HepG2 (cell line): ENCODE results near the gene BIRC3. TPM values are rescaled to one million over a fixed set of nuclear protein-coding genes. Genes with fewer than 3 reads are reported as not detected.

Experiments used
- AGO1 ChIP-seq: fragments of 200-400 bp; formaldehyde crosslinking; IDR thresholded peaks from 2 replicates; pipeline ENCODE4 v1.6.1; 2017; ENCODE audit warnings: mild to moderate bottlenecking, low read depth, low read length, moderate library complexity; ENCODE audit not compliant: poor library complexity, severe bottlenecking
- ESRRA ChIP-seq: sonication (generic); formaldehyde crosslinking; IDR thresholded peaks from 2 replicates; pipeline ENCODE4 v1.5.1; 2020; ENCODE audit warnings: mild to moderate bottlenecking, low read depth, missing genetic modification reagents
- HMG20B ChIP-seq: conservative IDR thresholded peaks from 2 replicates; pipeline ENCODE4 v1.6.1; 2016; ENCODE audit warnings: missing genetic modification reagents, missing compliant biosample characterization
- IRF2 ChIP-seq: IDR thresholded peaks from 2 replicates; pipeline ENCODE4 v1.6.1; 2018; ENCODE audit warnings: missing genetic modification reagents, missing compliant biosample characterization
- KMT2A ChIP-seq: sonication (generic); formaldehyde crosslinking; IDR thresholded peaks from 2 replicates; pipeline ENCODE4 v1.4.0; 2020; ENCODE audit warnings: missing genetic modification reagents
- MAX ChIP-seq: IDR thresholded peaks from 2 replicates; pipeline ENCODE4 v1.6.1; 2012; ENCODE audit warnings: inconsistent platforms
- MXD1 ChIP-seq: sonication (generic); formaldehyde crosslinking; IDR thresholded peaks from 2 replicates; pipeline ENCODE4 v1.4.0; 2020; ENCODE audit warnings: mild to moderate bottlenecking, missing genetic modification reagents
- NR2F6 ChIP-seq, 2 experiments: IDR thresholded peaks; 2 replicates each; pipeline ENCODE4 v1.6.1; 2016; ENCODE audit warnings: antibody characterized with exemption in 1 of 2, mild to moderate bottlenecking in 1 of 2
- ONECUT2 ChIP-seq: sonication (generic); formaldehyde crosslinking; IDR thresholded peaks from 2 replicates; pipeline ENCODE4 v1.4.0; 2020; ENCODE audit warnings: missing genetic modification reagents
- RBM22 ChIP-seq: fragments of 200-400 bp; formaldehyde crosslinking; optimal IDR thresholded peaks from 2 replicates; pipeline ENCODE3; 2017; ENCODE audit warnings: mild to moderate bottlenecking, low read length, moderate library complexity
- TOE1 ChIP-seq: sonication (generic); formaldehyde crosslinking; IDR thresholded peaks from 2 replicates; pipeline ENCODE4 v1.4.0; 2020; ENCODE audit warnings: mild to moderate bottlenecking, missing genetic modification reagents
- WIZ ChIP-seq: sonication (generic); formaldehyde crosslinking; IDR thresholded peaks from 2 replicates; pipeline ENCODE4 v1.5.1; 2020; ENCODE audit warnings: mild to moderate bottlenecking, missing genetic modification reagents
- ZBTB44 ChIP-seq: sonication (generic); formaldehyde crosslinking; IDR thresholded peaks from 2 replicates; pipeline ENCODE4 v1.4.0; 2020; ENCODE audit warnings: missing genetic modification reagents
- ZBTB7B ChIP-seq: sonication (generic); formaldehyde crosslinking; IDR thresholded peaks from 2 replicates; pipeline ENCODE4 v1.4.0; 2020; ENCODE audit warnings: missing genetic modification reagents
- ZNF3 ChIP-seq: IDR thresholded peaks from 2 replicates; pipeline ENCODE4 v1.7.0; 2017; ENCODE audit warnings: inconsistent platforms
- ZNF343 ChIP-seq: sonication (generic); formaldehyde crosslinking; IDR thresholded peaks from 2 replicates; pipeline ENCODE4 v1.4.0; 2020; ENCODE audit warnings: mild to moderate bottlenecking, missing genetic modification reagents
- ZNF501 ChIP-seq: sonication (generic); formaldehyde crosslinking; IDR thresholded peaks from 2 replicates; pipeline ENCODE4 v1.5.1; 2020; ENCODE audit warnings: mild to moderate bottlenecking, moderate library complexity, missing genetic modification reagents
- ZNF547 ChIP-seq: sonication (generic); formaldehyde crosslinking; IDR thresholded peaks from 2 replicates; pipeline ENCODE4 v1.5.1; 2020; ENCODE audit warnings: mild to moderate bottlenecking, missing genetic modification reagents
- ZNF564 ChIP-seq: sonication (generic); formaldehyde crosslinking; IDR thresholded peaks from 2 replicates; pipeline ENCODE4 v1.8.1; 2023; ENCODE audit warnings: mild to moderate bottlenecking, missing genetic modification reagents
- ZNF567 ChIP-seq: sonication (generic); formaldehyde crosslinking; IDR thresholded peaks from 2 replicates; pipeline ENCODE4 v1.8.1; 2023; ENCODE audit warnings: mild to moderate bottlenecking, missing genetic modification reagents, borderline replicate concordance
- ZNF678 ChIP-seq: sonication (generic); formaldehyde crosslinking; IDR thresholded peaks from 2 replicates; pipeline ENCODE4 v1.4.0; 2020; ENCODE audit warnings: mild to moderate bottlenecking, missing genetic modification reagents
- ZNF7 ChIP-seq: IDR thresholded peaks from 2 replicates; pipeline ENCODE4 v1.6.1; 2016; ENCODE audit warnings: missing biosample characterization, missing genetic modification reagents
- ZNF781 ChIP-seq: sonication (generic); formaldehyde crosslinking; IDR thresholded peaks from 2 replicates; pipeline ENCODE4 v1.5.1; 2020; ENCODE audit warnings: borderline replicate concordance, mild to moderate bottlenecking, missing genetic modification reagents; ENCODE audit errors: not compliant biosample characterization
- ZNF792 ChIP-seq: IDR thresholded peaks from 2 replicates; pipeline ENCODE4 v1.6.1; 2016
- ZNF816 ChIP-seq: sonication (generic); formaldehyde crosslinking; IDR thresholded peaks from 2 replicates; pipeline ENCODE4 v1.8.0; 2022; ENCODE audit warnings: missing genetic modification reagents, mild to moderate bottlenecking, borderline replicate concordance
- polyA plus RNA-seq, 8 experiments: library from polyadenylated mRNA; depleted of rRNA in 3 of 8; stranded (reverse) in 7 of 8; unstranded in 1 of 8; fragments of >200 nt; fragmentation: Illumina TruSeq in 4 of 8; extraction: Trizol in 4 of 8; gene quantifications; 2 replicates each; pipeline versions ENCODE4 v1.2.1 to v1.2.3, GENCODE V29; 2011 to 2016; ENCODE audit warnings: low read depth in 4 of 8, missing spikeins in 1 of 8, mixed read lengths in 1 of 8; ENCODE audit not compliant: insufficient read depth in 1 of 8
- total RNA-seq, 5 experiments: library from RNA; depleted of rRNA; stranded (reverse); fragments of >200 nt; fragmentation: Illumina TruSeq; extraction: Trizol; gene quantifications; 2 replicates each; pipeline ENCODE4 v1.2.3, GENCODE V29; 2016; ENCODE audit warnings: low read depth in 1 of 5

Gene BIRC3
- total and polyA plus RNA-seq, 2 of the 13 experiments (the other 11 are each of a cell fraction or from before 2014, with no cell fraction given), result 0.41 to 4.2 TPM

- TF ChIP-seq ZNF781 (CRISPR knock-in tag) (no peak), ONECUT2 (CRISPR knock-in tag) (no peak), IRF2 (peak; percentile 17; the same call in 1 of the 2 replicates), ZNF792 (peak; percentile 78; the same call in 1 of the 2 replicates), ZNF678 (no peak), MXD1 (CRISPR knock-in tag) (no peak), ZNF564 (CRISPR knock-in tag) (no peak), RBM22 (no peak), MAX (peak; percentile 84), AGO1 (no peak), KMT2A (no peak; the same call in 1 of the 2 replicates), TOE1 (CRISPR knock-in tag) (no peak), ZNF7 (CRISPR knock-in tag) (no peak), ZNF501 (CRISPR knock-in tag) (peak; percentile 30; the same call in 1 of the 2 replicates), ESRRA (CRISPR knock-in tag) (peak; percentile 51; the same call in 1 of the 2 replicates), HMG20B (CRISPR knock-in tag) (no peak), ZBTB44 (CRISPR knock-in tag) (no peak), ZNF816 (CRISPR knock-in tag) (peak; percentile 53; the same call in 1 of the 2 replicates), WIZ (CRISPR knock-in tag) (no peak), ZBTB7B (CRISPR knock-in tag) (no peak), ZNF567 (CRISPR knock-in tag) (no peak), ZNF547 (CRISPR knock-in tag) (peak; percentile 69), NR2F6 (IDR thresholded peaks at IDR 0.05) (no peak), NR2F6 (CRISPR knock-in tag; IDR thresholded peaks at IDR 0.05) (no peak), ZNF3 (no peak), ZNF343 (0 out of 2 replicates have a peak, but pooled peaks have one; percentile 33)
Measured at GRCh38 chr11:102317099-102317767, at the start of gene BIRC3 (continued).
